Heart right ventricle (tissue), 16 donors: ENCODE data around the gene MFAP4. TPM values are rescaled to one million over a fixed set of nuclear protein-coding genes. Genes with fewer than 3 reads are reported as not detected.

Experiments used
- ATAC-seq, 8 donors: fragments of 200-7000 bp; cut with Tn5 transposase; one replicate each; pipeline ENCODE4 v1.9.1; 2020; ENCODE audit warnings: mild to moderate bottlenecking in 8 of 8, moderate library complexity in 8 of 8, moderate number of reproducible peaks in 1 of 8
- DNase-seq, 2 donors: peaks; one replicate each; pipeline ENCODE4 v3.0.0-alpha.2; 2020
- H3K27ac ChIP-seq, 10 donors: fragments of 200-600 bp; sonication (generic) in 2 of 10; one replicate each; pipeline versions ENCODE4 v1.5.0 to v1.8.0; 2020 to 2022; ENCODE audit warnings: mild to moderate bottlenecking in 3 of 10
- H3K27me3 ChIP-seq, 7 donors: fragments of 200-600 bp; one replicate each; pipeline ENCODE4 v1.8.0; 2021 to 2022; ENCODE audit warnings: mild to moderate bottlenecking in 2 of 7
- H3K36me3 ChIP-seq, 9 donors: fragments of 200-600 bp; sonication (generic) in 1 of 9; one replicate each; pipeline versions ENCODE4 v1.5.0 to v1.8.0; 2020 to 2022; ENCODE audit warnings: mild to moderate bottlenecking in 2 of 9
- H3K4me1 ChIP-seq, 9 donors: fragments of 200-600 bp; sonication (generic) in 1 of 9; one replicate each; pipeline versions ENCODE4 v1.5.0 to v1.8.0; 2020 to 2022; ENCODE audit warnings: mild to moderate bottlenecking in 4 of 9
- H3K4me3 ChIP-seq, 10 donors: fragments of 200-600 bp; sonication (generic) in 2 of 10; one replicate each; pipeline versions ENCODE4 v1.5.0 to v1.8.0; 2020 to 2022; ENCODE audit warnings: mild to moderate bottlenecking in 7 of 10, moderate library complexity in 2 of 10
- H3K9me3 ChIP-seq, 11 donors: fragments of 200-600 bp in 10 of 11; sonication (generic) in 2 of 11; one replicate each; pipeline versions ENCODE4 v1.5.0 to v1.8.0; 2013 to 2022; ENCODE audit warnings: mild to moderate bottlenecking in 2 of 11, control low read depth in 1 of 11, moderate library complexity in 1 of 11
- WGBS, 2 donors: extraction: QIAGEN DNeasy Blood & Tissue Kit; methylation state at CpG; one replicate each; pipeline ENCODE4 v1.1.7; 2013; ENCODE audit warnings: inconsistent platforms in 1 of 2; 5-methylcytosine and 5-hydroxymethylcytosine counted together
- intact Hi-C, 10 donors: fragments of 100-400 bp; cut with DNase I; formaldehyde crosslinking; loops; one replicate each; pipeline versions ENCODE4 v1.11.1 to v1.14.2; 2022
- polyA plus RNA-seq, 2 donors: library from polyadenylated mRNA; stranded (reverse); fragments of 200-250 nt; gene quantifications; one replicate each; pipeline ENCODE4 v1.2.3, GENCODE V29; 2013
- total RNA-seq, 10 donors: library from RNA; stranded (reverse); fragmentation: NEBNext Ultra II Directional in 3 of 10; extraction: Animal tissue kit (Norgen Biotek cat#: 25700) in 3 of 10; gene quantifications; one replicate each; pipeline versions ENCODE4 v1.2.1 to v1.2.4, GENCODE V29; 2021 to 2023
- TF ChIP-seq, protein P1 (sequence below), 9 donors: fragments of 200-600 bp; sonication (generic) in 2 of 9; IDR thresholded peaks; one replicate each; pipeline versions ENCODE4 v1.5.0 to v1.8.0; 2021 to 2022; ENCODE audit warnings: antibody characterized with exemption in 9 of 9, mild to moderate bottlenecking in 5 of 9, moderate library complexity in 1 of 9
- donor health status: Arrhythmogenic right ventricular cardiomyopathy.
- donor health status: ischemic (EF 13 %, LVEDD 7.1; RV severe dilation, severe dysfunction).
- donor health status: healthy with polysubstance abuse.
- donor health status: DM: no; HTN: yes; CAD: no.
- donor health status: DM: no; HTN: no; CAD: no.
- donor health status: ischemic (EF 25% LVEDD 6.9; RV normal size, moderate dysfunction).
- donor health status: ischemic (EF 25% LVEDD 5.7; RV mildly dilated, moderate dysfunction).
- donor health status: healthy.
- donor health status: DM: yes; HTN: yes; CAD: no.
- donor health status: Ischemic cardiomyopathy.
- donor health status: ischemic (EF 35%, LVEDD 5.7; RV mildly dilated, moderate dysfunction).
- donor health status: nonischemic (EF 11% LVEDD 7.7; RV severe dilation, severe dysfunction).
- donor health status: DM: yes; HTN: yes; CAD: no.
- donor health status: PGD.
- donor health status: ischemic (EF 29% LVEDD 5.4; RV normal size, mild dysfunction).
- donor health status: nonischemic (EF 23%, LVEDD 6.1; RV moderate dilation, normal function).

MFAP4 gene
- total and polyA plus RNA-seq, 12 donors: 15.4 to 101 (median 41.6) TPM

DNA sequence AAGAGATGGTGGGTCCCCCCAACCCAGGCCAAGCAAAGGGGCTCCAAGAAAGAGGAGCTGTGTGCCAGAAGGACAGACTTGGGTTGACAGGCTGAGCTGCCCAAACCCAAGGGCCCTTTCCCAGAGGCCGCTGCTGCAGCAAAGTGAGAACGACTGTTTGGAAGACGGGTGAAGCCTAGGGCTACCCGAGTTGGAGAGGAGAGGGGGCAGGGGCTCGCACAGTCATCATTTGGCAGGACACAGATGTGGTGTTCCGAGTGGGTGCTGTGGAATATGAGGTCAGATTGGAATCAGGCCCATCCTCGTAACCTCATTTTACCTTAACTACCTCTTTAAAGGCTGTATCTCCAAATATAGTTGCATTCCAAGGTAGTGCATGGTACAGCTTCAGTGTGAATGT lies 5.3 kb upstream of the MFAP4 start:
- 75 to 76% methylated on average over 7 of the region's 7 CpGs for WGBS, 2 donors
- intact Hi-C loops: no loop called here
- H3K27me3 ChIP-seq: no peaks in the 10 kb centered on the region
- ATAC-seq (no peak), DNase-seq (no peak)
- peaks cover 0 to 34% (median 20%) of the 10 kb centered on the region in 9 donors for H3K4me1 ChIP-seq
- no peak overlapping the region for H3K4me3 ChIP-seq
- H3K9me3 ChIP-seq: no peaks in the 10 kb centered on the region
- no peaks in the 10 kb centered on the region for H3K36me3 ChIP-seq
- TF ChIP-seq, protein P1, sequence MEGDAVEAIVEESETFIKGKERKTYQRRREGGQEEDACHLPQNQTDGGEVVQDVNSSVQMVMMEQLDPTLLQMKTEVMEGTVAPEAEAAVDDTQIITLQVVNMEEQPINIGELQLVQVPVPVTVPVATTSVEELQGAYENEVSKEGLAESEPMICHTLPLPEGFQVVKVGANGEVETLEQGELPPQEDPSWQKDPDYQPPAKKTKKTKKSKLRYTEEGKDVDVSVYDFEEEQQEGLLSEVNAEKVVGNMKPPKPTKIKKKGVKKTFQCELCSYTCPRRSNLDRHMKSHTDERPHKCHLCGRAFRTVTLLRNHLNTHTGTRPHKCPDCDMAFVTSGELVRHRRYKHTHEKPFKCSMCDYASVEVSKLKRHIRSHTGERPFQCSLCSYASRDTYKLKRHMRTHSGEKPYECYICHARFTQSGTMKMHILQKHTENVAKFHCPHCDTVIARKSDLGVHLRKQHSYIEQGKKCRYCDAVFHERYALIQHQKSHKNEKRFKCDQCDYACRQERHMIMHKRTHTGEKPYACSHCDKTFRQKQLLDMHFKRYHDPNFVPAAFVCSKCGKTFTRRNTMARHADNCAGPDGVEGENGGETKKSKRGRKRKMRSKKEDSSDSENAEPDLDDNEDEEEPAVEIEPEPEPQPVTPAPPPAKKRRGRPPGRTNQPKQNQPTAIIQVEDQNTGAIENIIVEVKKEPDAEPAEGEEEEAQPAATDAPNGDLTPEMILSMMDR (IDR thresholded peaks at IDR 0.05): no peak
- no peak overlapping the region for H3K27ac ChIP-seq

DNA sequence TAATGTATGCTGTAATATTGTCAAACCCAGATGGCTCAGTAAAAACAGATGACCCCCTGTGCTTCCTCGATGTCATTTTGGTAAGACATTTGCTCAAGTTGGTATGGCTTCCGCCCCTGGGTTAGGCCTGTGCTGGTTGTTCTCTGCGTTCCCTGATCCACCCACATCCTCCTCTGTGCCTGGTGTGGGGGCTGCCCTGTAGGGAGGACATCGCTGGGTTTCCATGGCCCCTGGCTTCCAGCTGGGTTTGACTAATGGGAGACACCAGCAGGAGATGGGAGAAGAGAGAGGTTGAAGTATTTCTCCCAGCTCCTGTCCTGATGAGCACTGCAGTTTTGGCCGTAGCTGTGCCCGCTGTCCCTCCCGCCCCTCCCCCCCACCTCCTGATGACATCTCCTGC lies 4.4 kb upstream of the MFAP4 start:
- intact Hi-C loops: no loop called here
- no peak for DNase-seq
- Histone ChIP-seq H3K27me3 (no peaks in the 10 kb centered on the region), H3K4me1 (peaks cover 0 to 41% (median 27%) of the 10 kb centered on the region in 9 donors), H3K36me3 (no peaks in the 10 kb centered on the region), H3K4me3 (no peak overlapping the region), H3K27ac (no peak overlapping the region), H3K9me3 (no peaks in the 10 kb centered on the region)
- no peak for ATAC-seq
- TF ChIP-seq, protein P1 (IDR thresholded peaks at IDR 0.05): no peak
- WGBS, 2 donors: 79 to 91% methylated on average over 7 of the region's 7 CpGs

DNA sequence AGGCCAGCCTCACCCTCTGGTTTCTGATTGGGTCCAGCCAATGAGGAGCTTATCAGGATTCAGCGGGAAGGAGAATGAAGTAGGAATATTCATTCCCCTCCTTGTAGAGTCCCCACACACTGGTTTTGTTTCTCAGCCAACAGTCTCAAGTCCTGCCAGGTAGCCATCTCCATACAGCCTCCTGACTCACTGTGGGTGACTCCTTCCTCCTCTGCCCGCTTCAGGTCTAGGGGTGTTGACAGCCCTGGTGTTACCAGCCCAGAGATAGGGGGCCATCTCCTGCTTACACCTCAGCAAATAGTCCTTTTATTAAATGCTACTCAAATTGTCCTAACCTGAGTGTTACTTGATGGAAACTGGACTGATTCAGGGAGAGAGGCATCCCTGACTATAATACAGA lies 4.0 kb upstream of the MFAP4 start:
- H3K36me3 ChIP-seq: no peaks in the 10 kb centered on the region
- WGBS, 2 donors: 87 to 96% methylated on average over 2 of the region's 2 CpGs
- ATAC-seq (no peak), DNase-seq (no peak)
- no peaks in the 10 kb centered on the region for H3K27me3 ChIP-seq
- H3K9me3 ChIP-seq: no peaks in the 10 kb centered on the region
- peaks cover 2 to 46% (median 32%) of the 10 kb centered on the region in 9 donors for H3K4me1 ChIP-seq
- no peak overlapping the region for H3K27ac ChIP-seq
- TF ChIP-seq, protein P1 (IDR thresholded peaks at IDR 0.05): no peak
- H3K4me3 ChIP-seq: no peak overlapping the region
- intact Hi-C loops: no loop called here

DNA sequence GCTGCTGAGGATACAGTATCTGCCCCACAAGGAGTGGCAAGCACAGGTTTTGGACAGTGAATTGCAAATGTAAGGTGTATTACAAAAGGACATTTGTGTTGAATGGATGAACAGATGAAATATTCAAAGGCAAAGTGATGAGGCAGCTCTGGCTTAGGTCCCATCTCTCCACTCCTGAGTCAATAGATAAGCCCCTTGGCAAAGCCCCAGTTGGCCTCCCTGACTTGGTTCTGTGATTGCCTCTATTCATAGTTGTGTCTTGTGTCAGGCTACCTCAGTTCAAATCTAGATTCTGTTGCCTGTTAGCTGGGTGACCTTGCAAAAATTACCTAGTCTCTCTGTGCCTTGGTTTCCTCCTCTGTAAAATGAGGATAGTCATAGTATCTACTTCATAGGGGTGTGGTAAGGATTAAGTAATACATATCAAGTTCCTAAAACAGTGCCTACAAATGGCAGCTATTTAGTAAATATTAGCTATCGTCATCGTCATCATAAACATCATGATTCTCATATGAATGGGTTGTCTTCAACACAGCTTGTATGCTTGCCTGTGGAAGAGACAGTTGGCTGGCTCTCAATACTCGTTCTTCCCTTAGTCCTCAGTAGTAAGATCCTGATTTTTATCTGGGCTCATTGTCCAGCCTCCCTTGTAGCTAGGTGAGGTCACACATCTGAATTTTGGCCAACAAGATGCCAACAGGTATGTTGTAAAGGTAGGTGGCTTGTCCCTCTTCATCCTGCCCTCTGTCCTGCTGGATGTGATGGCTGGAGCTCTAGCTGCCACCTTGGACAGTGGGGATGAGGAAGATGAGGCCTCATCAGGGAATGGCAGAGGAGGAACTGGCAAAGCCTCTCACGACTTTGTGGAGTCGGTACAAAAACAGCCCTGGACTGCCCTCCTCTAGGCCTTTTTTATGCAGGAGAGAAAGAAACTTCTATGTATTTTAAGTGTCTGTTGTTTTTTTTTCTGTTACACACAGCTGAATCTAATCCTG lies 2.1 kb upstream of the MFAP4 start:
- DNase-seq (no peak), ATAC-seq (no peak)
- H3K4me1 ChIP-seq: peaks cover 12 to 65% (median 51%) of the 10 kb centered on the region in 9 donors
- no peaks in the 10 kb centered on the region for H3K27me3 ChIP-seq
- H3K4me3 ChIP-seq: no peak overlapping the region
- TF ChIP-seq, protein P1 (IDR thresholded peaks at IDR 0.05): no peak
- intact Hi-C loops: no loop called here
- peak overlapping the region in 7 of 10 donors; percentile 2 to 93 (median 85) for H3K27ac ChIP-seq
- 65 to 78% methylated on average over 5 of the region's 5 CpGs for WGBS, 2 donors
- peaks cover 0 to 18% (median 0%) of the 10 kb centered on the region in 9 donors for H3K36me3 ChIP-seq
- no peaks in the 10 kb centered on the region for H3K9me3 ChIP-seq
